ENCODE results near the gene KLHL9. TPM values are rescaled to one million over a fixed set of nuclear protein-coding genes. Genes with fewer than 3 reads are reported as not detected.

Gene KLHL9
- total RNA-seq, 1 donor from 2014 or later: 12.0 TPM

DNA sequence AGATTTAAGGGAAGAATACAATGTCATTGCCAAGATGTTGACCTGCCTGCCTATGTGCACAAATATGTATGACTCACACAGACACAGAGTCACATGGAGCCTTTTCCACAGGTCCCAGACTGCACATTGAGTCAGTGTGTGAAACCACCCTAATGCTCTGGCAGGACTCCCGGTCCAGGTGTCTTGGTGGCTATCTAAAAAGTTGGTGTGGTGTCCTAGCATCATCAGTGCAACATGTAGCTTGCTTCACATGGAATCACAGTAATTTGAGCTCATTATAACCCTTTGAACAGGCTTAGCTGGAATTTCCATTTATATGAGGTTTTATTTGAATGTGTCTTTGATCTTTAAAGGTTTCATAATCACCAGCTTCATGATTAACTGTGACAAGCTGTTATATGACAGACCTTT is 40.8 kb downstream of the KLHL9 start:
- H3K4me1 ChIP-seq: no peaks in the 10 kb centered on the region

DNA sequence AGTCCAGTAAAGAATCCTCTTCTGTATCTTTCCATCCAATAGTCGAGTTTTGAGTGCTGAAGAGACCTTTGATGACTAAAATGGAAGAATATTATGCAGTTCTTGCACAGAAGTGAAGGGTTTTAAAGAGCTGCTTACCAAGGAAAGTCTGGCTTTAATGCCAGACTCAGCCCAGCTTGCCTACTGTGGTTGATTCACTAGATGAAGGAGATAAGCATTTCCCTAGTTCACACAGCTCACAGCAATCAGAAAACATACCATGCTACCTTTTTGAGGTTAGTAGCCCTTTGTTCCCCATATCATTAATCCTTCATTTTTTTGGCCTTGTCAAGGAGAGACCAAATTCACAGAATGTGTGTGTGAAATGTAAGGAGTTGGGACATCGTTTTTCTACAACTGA is 45.4 kb downstream of the KLHL9 start:
- no peak overlapping the region for H3K4me3 ChIP-seq
- H3K4me1 ChIP-seq: no peaks in the 10 kb centered on the region
- peaks cover 5% of the 10 kb centered on the region for H3K9me3 ChIP-seq (replicated peaks)
- no peak overlapping the region for H3K27ac ChIP-seq (replicated peaks)
- TF ChIP-seq, protein P1, sequence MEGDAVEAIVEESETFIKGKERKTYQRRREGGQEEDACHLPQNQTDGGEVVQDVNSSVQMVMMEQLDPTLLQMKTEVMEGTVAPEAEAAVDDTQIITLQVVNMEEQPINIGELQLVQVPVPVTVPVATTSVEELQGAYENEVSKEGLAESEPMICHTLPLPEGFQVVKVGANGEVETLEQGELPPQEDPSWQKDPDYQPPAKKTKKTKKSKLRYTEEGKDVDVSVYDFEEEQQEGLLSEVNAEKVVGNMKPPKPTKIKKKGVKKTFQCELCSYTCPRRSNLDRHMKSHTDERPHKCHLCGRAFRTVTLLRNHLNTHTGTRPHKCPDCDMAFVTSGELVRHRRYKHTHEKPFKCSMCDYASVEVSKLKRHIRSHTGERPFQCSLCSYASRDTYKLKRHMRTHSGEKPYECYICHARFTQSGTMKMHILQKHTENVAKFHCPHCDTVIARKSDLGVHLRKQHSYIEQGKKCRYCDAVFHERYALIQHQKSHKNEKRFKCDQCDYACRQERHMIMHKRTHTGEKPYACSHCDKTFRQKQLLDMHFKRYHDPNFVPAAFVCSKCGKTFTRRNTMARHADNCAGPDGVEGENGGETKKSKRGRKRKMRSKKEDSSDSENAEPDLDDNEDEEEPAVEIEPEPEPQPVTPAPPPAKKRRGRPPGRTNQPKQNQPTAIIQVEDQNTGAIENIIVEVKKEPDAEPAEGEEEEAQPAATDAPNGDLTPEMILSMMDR (IDR thresholded peaks at IDR 0.05; ENCODE audit: borderline replicate concordance): no peak
- no peaks in the 10 kb centered on the region for H3K36me3 ChIP-seq
- DNase-seq: no peak
- H3K27me3 ChIP-seq (ENCODE audit: low read depth): peaks cover 20% of the 10 kb centered on the region
- intact Hi-C loops (cut with micrococcal nuclease): no loop called here

More for the DNA sequence above, 40.8 kb downstream of the KLHL9 start:
- intact Hi-C loops (cut with micrococcal nuclease): no loop called here
- H3K27me3 ChIP-seq (ENCODE audit: low read depth): peaks cover 11% of the 10 kb centered on the region
- no peaks in the 10 kb centered on the region for H3K36me3 ChIP-seq
- no peak for DNase-seq
- H3K4me3 ChIP-seq: no peak overlapping the region
- H3K9me3 ChIP-seq (replicated peaks): peaks cover 5% of the 10 kb centered on the region
- no peak overlapping the region for H3K27ac ChIP-seq (replicated peaks)
- TF ChIP-seq, protein P1 (IDR thresholded peaks at IDR 0.05; ENCODE audit: borderline replicate concordance): no peak

DNA sequence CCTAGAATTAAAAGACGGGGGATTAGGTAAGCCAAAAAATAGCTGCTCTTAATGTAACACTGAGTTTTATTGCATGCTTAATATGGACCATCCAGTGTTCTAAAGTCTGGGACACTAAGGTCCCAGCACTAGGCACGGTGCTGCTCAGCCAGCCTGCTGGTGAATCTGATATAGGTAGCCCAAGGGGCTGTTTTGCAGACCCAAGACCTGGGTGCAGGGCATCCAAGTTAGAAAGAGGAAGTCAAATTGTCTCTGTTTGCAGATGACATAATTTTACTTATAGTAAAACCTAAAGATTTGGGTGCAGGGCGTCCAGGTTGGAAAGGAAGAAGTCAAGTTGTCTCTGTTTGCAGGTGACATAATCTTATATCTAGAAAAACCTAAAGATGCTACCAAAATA is 47.9 kb downstream of the KLHL9 start:
- no peak for DNase-seq

DNA sequence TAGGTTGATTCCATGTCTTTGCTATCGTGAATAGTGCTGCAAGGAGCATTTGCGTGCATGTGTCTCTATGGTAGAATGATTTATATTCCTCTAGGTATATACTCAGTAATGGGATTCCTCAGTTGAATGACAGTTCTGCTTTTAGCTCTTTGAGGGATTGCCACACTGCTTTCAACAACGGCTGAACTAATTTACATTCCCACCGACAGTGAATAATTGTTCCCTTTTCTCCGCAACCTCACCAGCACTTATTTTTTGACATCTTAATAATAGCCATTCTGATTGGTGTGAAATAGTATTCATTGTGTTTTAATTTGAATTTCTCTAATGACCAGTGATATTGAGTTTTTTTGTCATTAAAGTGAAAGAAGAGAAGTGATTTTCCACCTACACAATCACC is 48.5 kb downstream of the KLHL9 start:
- no peak for DNase-seq
- H3K36me3 ChIP-seq: no peaks in the 10 kb centered on the region
- TF ChIP-seq, protein P1 (IDR thresholded peaks at IDR 0.05; ENCODE audit: borderline replicate concordance): no peak
- intact Hi-C loops (cut with micrococcal nuclease): no loop called here
- peaks cover 13% of the 10 kb centered on the region for H3K27me3 ChIP-seq (ENCODE audit: low read depth)
- no peak overlapping the region for H3K4me3 ChIP-seq
- H3K4me1 ChIP-seq: no peaks in the 10 kb centered on the region
- no peak overlapping the region for H3K27ac ChIP-seq (replicated peaks)
- H3K9me3 ChIP-seq (replicated peaks): peaks cover 5% of the 10 kb centered on the region

More for the DNA sequence above, 47.9 kb downstream of the KLHL9 start:
- Histone ChIP-seq H3K27ac (replicated peaks) (no peak overlapping the region), H3K36me3 (no peaks in the 10 kb centered on the region), H3K4me3 (no peak overlapping the region), H3K4me1 (no peaks in the 10 kb centered on the region), H3K27me3 (ENCODE audit: low read depth) (peaks cover 19% of the 10 kb centered on the region), H3K9me3 (replicated peaks) (peaks cover 5% of the 10 kb centered on the region)
- TF ChIP-seq, protein P1 (IDR thresholded peaks at IDR 0.05; ENCODE audit: borderline replicate concordance): no peak
- intact Hi-C loops (cut with micrococcal nuclease): no loop called here

DNA sequence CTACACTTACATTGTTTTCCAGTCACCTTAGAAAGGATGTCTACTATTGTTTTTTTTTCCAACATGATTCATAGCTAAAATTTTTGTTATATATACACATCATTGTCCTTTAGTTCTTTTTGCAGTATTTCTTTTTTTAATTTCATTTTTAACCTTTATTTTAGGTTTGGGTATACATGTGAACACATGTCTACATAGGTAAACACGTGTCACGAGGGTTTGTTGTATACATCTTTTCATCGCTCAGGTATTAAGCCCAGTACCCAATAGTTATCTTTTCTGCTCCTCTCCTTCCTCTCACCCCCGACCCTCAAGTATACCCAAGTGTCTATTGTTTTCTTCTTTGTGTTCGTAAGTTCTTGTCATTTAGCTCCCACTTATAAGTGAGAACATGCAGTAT is 49.1 kb downstream of the KLHL9 start:
- peaks cover 9% of the 10 kb centered on the region for H3K27me3 ChIP-seq (ENCODE audit: low read depth)
- no peaks in the 10 kb centered on the region for H3K4me1 ChIP-seq
- intact Hi-C loops (cut with micrococcal nuclease): no loop called here
- H3K4me3 ChIP-seq: no peak overlapping the region
- no peak for DNase-seq
- no peak overlapping the region for H3K27ac ChIP-seq (replicated peaks)
- no peaks in the 10 kb centered on the region for H3K36me3 ChIP-seq
- H3K9me3 ChIP-seq (replicated peaks): peaks cover 5% of the 10 kb centered on the region
- TF ChIP-seq, protein P1 (IDR thresholded peaks at IDR 0.05; ENCODE audit: borderline replicate concordance): no peak

DNA sequence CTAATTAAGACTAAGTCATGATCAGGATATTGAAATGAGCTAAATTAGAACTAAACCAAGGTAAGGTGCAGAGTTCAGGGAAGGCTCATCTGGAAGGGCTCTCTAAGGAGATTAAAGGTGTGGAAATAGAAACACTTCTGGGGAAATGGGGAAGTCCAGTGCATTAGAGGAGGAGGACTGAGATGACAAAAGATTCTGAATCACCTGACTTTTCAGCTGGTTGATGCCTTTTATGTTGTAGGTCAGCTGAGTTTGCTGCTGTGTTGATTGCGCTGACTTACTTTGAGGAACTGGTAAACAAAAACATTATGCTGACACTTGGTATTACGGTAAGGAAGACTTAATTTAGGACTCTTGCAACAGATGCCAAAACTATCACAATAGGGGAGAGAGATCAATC is 53.9 kb downstream of the KLHL9 start:
- H3K9me3 ChIP-seq (replicated peaks): peaks cover under 1% of the 10 kb centered on the region
- TF ChIP-seq, protein P1 (IDR thresholded peaks at IDR 0.05; ENCODE audit: borderline replicate concordance): no peak
- intact Hi-C loops (cut with micrococcal nuclease): no loop called here

More for the DNA sequence above, 53.9 kb downstream of the KLHL9 start:
- DNase-seq: no peak
- H3K27ac ChIP-seq (replicated peaks): no peak overlapping the region
- no peaks in the 10 kb centered on the region for H3K4me1 ChIP-seq
- H3K4me3 ChIP-seq: no peak overlapping the region
- no peaks in the 10 kb centered on the region for H3K36me3 ChIP-seq
- peaks cover 23% of the 10 kb centered on the region for H3K27me3 ChIP-seq (ENCODE audit: low read depth)
